NCI-H1417 (cell line): ENCODE measurements around the gene MPIG6B.
A peak's percentile ranks its signal among the peaks of the same experiment; 100 is the strongest.

ENCODE experiments used
- DNase-seq, 3 experiments: peaks; one replicate each; lab custom pipeline; 2025; lab: John Stamatoyannopoulos, UW

Gene MPIG6B

GRCh38 chr6:31721351-31722020 is 1.7 kb upstream of the MPIG6B start, which contains the start of gene LY6G6C:
Gene LY6G6C, minus strand, starts transcription at chr6:31721746. Its CDS starts 67 bp downstream, at chr6:31721679.
- DNase-seq = no peak

GRCh38 chr6:31722173-31722572 is 1.0 kb upstream of the MPIG6B start:
- no peak for DNase-seq

DNA sequence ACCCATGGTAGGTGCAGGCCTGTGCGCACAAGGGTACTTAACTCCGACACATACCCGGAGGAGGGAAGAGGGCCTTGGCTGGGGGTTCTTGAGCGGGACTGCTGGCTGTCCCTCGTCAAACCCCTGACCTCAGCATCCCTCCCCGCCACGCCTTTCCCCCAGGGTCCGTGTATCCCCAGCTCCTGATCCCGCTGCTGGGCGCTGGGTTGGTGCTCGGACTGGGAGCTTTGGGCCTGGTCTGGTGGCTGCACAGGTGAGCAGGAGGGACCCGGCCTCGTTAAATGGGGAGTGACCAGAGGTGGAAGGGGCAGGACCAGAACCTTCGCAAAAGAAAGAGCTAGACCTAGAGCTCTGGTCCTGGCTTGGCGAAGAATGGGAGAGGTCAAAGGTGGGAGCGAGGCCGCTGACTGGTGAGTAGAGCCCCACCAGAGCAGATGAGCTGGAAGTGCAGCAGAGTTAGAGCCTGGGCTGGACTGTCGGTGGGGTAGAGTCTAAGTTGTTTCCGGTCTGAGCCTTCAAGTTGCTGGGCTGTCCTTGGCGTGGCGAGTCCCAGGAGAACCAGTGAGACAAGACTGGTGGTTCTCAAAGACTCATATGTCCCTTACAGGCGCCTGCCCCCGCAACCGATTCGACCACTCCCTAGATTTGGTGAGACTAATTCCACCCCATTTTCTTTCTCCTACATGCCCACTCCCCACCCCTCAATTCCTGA is 963 bp downstream of the MPIG6B start:
- DNase-seq = no peak

- no peak for DNase-seq
Measured at GRCh38 chr6:31725502-31726350, 2.6 kb downstream of the MPIG6B start.

GRCh38 chr6:31727034-31727716 is 4.0 kb downstream of the MPIG6B start:
- DNase-seq = no peak

- DNase-seq = no peak
Measured at GRCh38 chr6:31727717-31728671, 4.8 kb downstream of the MPIG6B start.

DNA sequence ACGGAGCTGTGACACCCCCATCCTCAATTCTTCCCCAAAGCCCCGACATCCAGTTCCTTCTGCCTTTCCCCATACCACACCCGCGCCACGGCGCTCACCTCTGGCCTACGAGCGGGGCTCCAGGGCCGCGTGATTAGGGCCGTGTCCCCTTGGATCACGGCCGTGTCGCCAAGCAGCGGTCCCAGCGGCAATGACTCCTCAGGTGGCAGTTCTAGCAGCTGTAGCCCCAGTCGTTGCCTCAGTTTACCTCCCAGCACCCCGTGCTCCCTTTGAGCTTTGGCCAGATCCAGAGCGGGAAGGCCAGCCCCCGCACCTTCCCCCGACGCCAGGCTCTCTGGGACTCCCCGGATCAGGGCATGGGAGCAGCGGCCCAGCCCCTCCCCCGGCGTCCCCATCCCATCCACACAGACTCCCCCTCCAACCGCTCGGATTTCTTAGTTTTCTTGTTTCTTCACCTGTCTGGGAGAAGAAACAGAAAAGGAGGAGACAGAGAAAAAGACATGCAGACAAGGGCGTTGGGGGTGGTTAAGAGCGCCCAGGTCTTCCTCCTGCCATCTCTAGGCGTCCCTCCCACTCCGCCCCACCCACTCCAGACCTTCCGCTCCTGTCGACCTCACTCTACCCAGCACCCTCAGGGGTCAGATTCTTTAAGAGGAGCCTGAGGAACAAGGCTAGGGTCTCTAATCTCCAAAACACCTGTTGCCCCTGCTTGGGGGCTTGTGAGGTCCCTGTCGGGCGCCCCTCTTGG is 5.8 kb downstream of the MPIG6B start, which contains the start of gene DDAH2:
DDAH2 (minus strand) TSS at position 533 of the 748 bp plus-strand sequence; CDS start at position 395, 138 bp downstream.
- no peak for DNase-seq

DNA sequence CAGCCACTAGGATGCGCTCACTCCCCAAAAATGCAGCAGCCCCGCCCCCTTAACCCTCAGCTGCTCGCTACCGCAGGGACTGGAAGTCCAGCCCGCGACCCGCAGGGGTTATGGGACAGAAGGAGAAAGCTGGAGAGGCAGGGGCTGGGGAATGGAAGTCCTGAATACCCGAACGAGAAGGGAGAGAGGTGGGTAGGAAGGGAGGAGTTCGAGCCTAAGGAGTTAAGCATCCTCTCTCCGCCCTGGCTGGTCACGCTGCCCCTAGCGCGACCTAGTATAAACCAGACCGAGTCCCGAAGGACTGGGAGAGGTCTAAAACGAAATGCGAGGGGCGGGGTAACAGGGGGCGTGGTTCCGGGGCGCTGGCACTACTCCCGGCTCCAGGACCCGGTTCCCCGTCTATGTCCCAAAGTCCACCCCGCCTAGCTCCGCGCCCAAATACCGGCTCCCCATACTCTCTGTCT is 6.4 kb downstream of the MPIG6B start:
- DNase-seq = peak in 2 of 3 experiments; percentile 14 to 68

GRCh38 chr6:31729979-31730630 is 6.9 kb downstream of the MPIG6B start:
- peak in 1 of 3 experiments; percentile 62 for DNase-seq

GRCh38 chr6:31730631-31731086 is 7.5 kb downstream of the MPIG6B start:
- peak in 1 of 3 experiments; percentile 23 for DNase-seq

DNA sequence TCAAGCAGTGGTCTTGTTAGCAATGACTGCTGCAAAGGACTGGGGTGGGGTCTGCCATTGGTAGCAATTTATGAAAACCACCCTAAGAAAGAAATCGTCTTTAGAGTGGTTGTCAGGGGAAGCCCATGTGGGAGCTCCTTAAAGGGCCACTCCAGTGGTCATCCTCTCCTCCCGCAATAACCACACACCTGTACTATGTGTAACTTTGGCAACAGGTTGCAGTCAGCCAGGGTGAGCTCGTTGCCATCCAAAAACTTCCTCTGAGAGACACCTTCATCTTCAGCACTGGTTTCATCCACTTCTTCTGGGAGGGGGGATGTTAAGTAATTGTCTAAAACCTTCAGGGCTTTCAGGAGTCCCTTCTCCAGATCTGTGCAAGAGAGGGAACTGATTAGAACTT is 8.9 kb downstream of the MPIG6B start:
- DNase-seq = peak in 1 of 3 experiments; percentile 10

GRCh38 chr6:31733734-31734133 is 10.6 kb downstream of the MPIG6B start:
- peak in 1 of 3 experiments; percentile 12 for DNase-seq

DNA sequence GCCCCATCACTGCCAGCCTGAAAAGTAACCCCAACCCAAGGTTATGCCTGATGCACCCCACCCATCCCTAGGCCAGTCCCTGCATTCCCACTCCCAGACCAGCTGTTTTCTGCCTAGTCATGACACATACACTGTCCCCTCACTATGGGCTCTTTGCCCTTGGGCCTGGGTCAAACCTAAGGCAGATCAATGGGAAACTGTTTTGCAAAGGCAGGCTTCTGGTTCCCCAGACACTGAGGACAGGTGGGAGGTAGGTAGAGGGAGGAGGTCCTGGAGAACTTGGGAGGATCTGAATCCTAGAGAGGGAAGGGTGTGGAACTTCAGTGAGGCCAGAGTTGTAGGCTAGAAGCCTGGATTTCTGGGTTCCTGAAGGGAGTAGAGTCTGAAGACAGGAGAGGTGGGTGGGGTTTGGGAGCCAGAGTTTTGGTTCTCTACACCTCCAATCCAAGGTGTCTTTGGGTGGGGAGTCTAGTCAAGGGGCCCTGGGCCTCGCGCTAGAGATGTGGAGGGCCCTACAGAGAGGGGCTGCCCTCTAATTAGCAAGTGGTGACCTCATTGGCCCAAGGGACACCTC is 11.2 kb downstream of the MPIG6B start:
- DNase-seq = no peak

GRCh38 chr6:31734821-31735406 is 11.7 kb downstream of the MPIG6B start:
- peak; percentile 8 to 47 (median 35) for DNase-seq

DNA sequence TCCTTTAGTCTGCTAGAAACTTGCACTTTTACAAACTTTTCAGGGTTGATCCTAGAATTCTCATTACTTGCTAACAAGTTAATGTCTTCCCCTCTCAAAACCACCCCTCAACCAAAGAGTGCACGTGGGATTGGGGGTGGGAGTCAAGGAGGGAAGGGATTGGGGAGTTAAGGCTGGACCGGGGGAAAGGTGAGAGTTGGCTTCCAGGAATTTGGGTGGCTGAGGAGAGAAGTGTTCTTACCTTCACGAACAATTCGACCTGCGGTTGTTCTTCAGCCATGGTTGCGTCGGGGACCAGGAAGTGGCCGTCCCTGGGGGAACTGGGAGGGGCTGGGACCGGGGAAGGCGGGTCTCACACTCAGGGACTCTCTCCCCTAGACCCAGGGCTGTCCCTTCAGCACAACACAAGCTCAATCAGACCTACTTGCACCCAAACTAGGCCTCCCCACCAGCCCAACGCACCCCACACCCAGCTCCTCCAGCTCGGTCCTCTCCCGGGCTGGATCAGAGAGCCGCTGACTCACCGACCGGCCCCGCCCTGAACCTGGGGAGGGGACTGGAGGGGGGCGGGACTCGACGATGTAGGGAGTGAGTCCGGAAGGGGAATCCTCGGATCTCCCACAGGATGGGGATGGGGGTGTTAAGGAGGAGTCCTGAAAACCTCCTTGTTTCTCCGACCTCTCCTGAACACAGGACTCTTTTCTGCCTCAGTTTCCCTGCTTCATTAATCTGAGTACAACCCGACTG is 13.0 kb downstream of the MPIG6B start, which contains the start of gene CLIC1:
CLIC1 (minus strand) TSS at position 510 of the 747 bp plus-strand sequence; CDS start at position 280, 230 bp downstream.
- peak; percentile 72 to 89 (median 77) for DNase-seq

DNA sequence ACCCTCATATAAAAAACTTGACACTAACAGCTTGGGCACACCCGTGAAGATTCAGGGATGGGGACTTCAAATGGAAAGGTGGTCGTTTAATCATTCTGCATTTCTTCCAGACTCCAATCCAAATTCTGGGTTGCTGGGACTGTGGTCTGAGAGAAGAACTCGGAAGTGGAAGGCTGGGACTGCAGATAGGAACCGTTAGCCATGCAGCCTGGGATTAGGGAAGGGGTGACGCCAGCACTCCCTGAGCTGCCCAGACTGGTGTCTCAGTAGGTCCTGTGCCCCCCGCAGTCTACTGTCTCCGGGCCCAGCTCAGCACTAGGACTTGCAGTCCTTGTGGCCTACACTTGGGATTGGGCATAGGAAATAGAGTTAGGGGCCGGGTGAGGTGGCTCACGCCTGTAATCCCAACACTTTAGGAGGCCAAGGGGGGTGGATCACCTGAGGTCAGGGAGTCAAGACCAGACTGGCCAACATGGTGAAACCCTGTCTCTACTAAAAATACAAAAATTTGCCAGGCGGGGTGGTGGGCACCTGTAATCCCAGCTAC is 13.7 kb downstream of the MPIG6B start:
- no peak for DNase-seq
